Choroid plexus epithelial cell (primary cell): ENCODE data around the gene KRT13.

Source experiments
- DNase-seq: peaks from one replicate; pipeline ENCODE4 v3.0.0-alpha.2; 2010; ENCODE audit warnings: low read depth
- H3K4me3 ChIP-seq: 2 replicates; pipeline ENCODE4 v1.5.1; 2011; ENCODE audit warnings: low read depth, mild to moderate bottlenecking, control low read depth, low read length, moderate library complexity
- TF ChIP-seq, protein P1 (sequence below): conservative IDR thresholded peaks from 2 replicates; pipeline ENCODE4 v1.5.1; 2011; ENCODE audit warnings: low read depth, mild to moderate bottlenecking, control low read depth, inconsistent platforms, low read length, moderate library complexity

The KRT13 gene

DNA sequence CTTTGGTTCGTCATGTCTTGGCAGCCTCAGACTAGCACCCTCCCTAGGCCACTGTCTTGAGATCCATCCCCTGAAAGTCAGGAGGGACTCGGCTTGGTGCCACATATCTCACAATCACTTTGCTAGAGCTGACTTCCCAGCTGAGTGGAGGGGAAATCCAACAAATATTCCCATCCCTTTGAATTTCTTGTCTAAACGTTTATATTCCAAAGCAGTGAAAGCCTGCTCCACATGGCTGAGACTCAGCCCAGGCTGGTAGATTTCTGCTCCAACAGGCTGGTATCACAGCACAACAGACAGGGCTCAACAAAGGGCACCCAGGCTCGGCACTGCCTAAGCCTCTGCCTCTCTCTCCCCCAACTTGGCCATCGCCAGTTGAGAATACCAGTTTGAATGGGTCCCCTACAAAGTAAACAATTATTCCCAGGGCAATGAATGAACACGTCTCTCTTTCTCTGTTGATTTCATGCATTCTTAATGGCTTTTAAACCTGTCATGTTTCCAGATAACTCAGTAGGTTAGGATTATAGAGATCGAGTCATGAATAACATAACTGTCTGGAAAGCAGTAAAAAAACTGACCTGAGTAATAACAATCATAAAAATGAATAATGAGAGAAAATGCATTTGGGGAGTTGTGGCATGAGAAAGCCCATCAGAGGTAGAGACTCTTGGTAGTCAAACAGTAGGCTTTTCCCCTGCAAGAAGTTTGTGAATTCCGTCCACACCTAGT, 1.0 kb downstream of the KRT13 start:
- TF ChIP-seq, protein P1, sequence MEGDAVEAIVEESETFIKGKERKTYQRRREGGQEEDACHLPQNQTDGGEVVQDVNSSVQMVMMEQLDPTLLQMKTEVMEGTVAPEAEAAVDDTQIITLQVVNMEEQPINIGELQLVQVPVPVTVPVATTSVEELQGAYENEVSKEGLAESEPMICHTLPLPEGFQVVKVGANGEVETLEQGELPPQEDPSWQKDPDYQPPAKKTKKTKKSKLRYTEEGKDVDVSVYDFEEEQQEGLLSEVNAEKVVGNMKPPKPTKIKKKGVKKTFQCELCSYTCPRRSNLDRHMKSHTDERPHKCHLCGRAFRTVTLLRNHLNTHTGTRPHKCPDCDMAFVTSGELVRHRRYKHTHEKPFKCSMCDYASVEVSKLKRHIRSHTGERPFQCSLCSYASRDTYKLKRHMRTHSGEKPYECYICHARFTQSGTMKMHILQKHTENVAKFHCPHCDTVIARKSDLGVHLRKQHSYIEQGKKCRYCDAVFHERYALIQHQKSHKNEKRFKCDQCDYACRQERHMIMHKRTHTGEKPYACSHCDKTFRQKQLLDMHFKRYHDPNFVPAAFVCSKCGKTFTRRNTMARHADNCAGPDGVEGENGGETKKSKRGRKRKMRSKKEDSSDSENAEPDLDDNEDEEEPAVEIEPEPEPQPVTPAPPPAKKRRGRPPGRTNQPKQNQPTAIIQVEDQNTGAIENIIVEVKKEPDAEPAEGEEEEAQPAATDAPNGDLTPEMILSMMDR = no peak
- DNase-seq = peak; percentile 33
- no peak overlapping the region for H3K4me3 ChIP-seq

DNA sequence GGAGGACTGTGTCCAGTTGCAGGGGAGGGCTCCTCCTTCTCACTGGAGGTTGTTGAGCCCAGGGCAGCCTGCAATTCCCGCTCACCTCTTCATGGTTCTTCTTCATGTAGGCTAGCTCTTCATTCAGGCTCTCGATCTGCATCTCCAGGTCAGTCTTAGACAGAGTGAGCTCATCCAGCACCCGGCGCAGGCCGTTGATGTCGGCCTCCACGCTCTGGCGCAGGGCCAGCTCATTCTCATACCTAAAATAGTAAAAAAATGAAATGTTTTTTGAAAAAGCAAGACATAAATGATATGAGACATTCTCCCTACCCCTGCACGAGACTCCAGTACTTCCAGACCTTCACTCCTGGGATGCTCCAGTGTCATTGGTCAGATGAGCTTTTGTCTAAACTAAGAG, 2.2 kb downstream of the KRT13 start:
- DNase-seq = no peak
- no peak overlapping the region for H3K4me3 ChIP-seq

DNA sequence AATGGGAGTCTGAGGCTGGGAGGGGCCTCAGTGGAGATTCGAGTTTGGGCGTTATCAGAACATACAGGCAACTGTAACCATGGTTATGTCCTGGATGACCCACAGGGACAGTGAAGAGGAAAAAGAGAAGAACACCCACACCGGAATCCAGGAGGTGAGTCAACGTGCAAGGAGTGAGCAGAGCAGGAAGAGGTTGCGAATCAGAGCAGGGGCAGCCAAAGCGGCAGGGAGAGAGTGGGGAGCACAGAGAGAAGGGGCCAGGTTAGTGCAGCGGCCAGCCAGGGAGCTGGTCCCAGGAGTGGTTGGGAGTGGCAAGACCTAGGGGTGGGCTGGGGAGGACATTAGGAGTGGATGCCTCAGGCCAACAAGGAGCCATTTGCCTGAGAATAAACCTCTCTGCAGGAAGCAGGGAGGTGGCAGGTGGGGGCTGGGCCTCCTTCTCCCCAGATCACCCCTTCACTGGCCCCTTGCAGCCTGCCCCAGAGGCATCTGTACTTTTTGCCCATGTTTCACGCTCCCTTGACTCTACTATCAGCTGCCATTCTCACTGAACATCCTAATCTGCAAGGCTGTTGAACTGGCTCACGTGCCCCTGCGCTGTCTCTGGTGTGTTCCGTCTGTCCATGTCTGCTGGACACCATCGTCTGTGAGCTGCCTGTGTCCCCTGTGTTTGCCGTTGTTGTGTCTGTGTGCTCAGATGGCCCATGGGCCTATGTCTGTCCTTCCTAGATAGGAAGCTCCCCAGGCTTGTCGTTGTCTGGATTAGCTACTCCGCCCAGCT, 5.1 kb downstream of the KRT13 start:
- no peak overlapping the region for H3K4me3 ChIP-seq
- peak; percentile 30 for DNase-seq
- TF ChIP-seq, protein P1 = no peak

More for the DNA sequence above, 2.2 kb downstream of the KRT13 start:
- TF ChIP-seq, protein P1 = no peak

DNA sequence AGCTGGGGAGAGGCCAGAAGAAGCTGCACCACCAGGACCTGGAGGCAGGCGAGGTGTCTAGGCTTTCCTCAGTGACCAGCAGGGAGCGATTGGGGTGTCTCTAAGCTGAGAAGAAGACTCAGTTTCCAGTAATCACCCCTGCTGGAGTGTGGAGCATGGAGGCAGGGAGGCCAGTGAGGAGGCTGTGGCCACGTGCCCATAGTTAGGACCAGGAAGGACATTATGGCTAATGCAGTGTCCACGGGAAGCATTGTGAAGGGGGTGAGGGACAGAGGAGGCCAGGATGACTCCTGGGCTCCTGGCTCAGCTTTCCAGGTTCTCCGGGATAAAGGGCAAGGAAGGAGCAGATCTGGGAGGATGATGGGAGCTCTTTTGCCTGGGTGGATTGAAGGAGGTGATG, 5.7 kb downstream of the KRT13 start:
- DNase-seq = no peak
- TF ChIP-seq, protein P1 = no peak
- no peak overlapping the region for H3K4me3 ChIP-seq

DNA sequence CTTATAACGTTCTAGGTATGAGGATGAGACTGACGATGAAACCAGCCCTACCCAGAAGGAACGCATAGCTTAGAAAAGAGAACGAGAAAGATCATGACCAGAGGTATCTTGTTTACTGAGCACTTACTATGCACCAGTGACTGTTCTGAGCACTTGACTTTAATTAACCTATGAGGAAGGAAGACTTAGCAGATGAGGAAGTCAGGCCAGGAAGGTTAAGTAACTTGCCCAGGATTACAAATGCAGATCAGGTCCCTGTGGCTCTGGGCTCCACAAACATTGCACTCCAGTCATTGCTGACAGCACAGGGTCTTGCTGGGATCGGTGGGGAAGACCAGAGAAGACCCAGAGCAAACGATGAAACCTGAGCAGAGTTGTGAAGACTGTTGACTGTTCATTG, 7.1 kb downstream of the KRT13 start:
- H3K4me3 ChIP-seq = no peak overlapping the region
- TF ChIP-seq, protein P1 = no peak
- no peak for DNase-seq

DNA sequence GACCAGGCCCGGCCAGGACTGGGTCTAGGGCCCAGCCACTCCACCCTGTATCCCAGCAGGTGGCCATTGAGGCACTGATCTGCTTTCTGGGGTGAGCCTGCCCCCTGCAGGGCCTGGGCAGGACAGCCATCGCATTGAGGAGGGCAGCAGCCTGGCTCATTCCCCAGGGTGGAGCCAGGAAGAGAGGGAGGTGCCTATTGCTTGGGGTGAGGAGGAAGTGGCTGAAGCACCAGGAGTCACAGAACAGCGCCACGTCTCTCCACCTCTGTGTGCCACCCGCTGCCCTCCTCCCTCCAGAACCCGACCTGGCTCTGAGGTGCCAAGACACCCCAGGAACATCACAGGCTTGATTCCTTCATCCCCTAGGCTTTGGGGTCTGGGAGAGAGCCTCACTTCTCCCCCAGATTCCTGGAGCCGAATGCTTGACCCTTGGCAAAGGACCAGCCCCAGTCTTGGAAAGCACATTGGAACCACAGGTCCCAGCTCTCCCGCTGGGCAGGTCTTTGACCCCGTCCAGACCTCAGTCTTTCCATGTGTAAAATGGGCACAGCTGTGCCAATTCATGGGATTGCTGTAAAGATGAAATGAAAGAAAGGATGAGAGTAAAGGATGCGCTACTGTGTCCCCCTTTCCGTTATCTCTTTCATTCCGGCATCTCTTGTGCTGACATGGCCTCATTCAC, 8.5 kb downstream of the KRT13 start:
- TF ChIP-seq, protein P1 = peak; percentile 93
- DNase-seq = peak; percentile 92
- H3K4me3 ChIP-seq = no peak overlapping the region
